ENCODE measurements around the gene TCTA. TPM values are rescaled to one million over a fixed set of nuclear protein-coding genes. Genes with fewer than 3 reads are reported as not detected.

TCTA gene
- total and polyA plus RNA-seq, 9 of the 15 experiments (the other 6 are each of a cell fraction or from before 2014, with no cell fraction given), result 4.0 to 15.4 (median 8.2) TPM

DNA sequence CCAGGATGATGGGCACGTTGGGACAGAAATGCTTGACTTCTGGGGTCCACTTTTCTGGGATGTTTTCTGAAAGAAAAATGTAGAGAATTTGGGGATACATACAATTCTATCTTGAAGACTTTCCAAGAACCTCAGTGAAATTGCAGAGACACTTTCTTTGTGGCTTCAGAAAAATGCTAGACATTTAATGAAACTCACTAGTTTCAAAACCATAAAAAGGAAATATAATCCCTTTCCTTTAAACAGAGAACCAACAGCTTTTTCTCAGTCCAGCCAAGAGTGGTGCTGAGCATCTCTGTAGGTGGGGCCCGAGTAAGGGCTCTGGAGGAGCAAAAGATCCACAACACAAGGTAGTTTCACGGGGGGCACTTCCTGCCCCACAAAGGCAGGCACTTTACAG is 49.7 kb upstream of the TCTA start (continued):
- TF ChIP-seq, protein P1, sequence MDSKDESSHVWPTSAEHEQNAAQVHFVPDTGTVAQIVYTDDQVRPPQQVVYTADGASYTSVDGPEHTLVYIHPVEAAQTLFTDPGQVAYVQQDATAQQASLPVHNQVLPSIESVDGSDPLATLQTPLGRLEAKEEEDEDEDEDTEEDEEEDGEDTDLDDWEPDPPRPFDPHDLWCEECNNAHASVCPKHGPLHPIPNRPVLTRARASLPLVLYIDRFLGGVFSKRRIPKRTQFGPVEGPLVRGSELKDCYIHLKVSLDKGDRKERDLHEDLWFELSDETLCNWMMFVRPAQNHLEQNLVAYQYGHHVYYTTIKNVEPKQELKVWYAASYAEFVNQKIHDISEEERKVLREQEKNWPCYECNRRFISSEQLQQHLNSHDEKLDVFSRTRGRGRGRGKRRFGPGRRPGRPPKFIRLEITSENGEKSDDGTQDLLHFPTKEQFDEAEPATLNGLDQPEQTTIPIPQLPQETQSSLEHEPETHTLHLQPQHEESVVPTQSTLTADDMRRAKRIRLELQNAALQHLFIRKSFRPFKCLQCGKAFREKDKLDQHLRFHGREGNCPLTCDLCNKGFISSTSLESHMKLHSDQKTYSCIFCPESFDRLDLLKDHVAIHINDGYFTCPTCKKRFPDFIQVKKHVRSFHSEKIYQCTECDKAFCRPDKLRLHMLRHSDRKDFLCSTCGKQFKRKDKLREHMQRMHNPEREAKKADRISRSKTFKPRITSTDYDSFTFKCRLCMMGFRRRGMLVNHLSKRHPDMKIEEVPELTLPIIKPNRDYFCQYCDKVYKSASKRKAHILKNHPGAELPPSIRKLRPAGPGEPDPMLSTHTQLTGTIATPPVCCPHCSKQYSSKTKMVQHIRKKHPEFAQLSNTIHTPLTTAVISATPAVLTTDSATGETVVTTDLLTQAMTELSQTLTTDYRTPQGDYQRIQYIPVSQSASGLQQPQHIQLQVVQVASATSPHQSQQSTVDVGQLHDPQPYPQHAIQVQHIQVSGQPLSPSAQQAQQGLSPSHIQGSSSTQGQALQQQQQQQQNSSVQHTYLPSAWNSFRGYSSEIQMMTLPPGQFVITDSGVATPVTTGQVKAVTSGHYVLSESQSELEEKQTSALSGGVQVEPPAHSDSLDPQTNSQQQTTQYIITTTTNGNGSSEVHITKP (IDR thresholded peaks at IDR 0.05; ENCODE audit: partially characterized antibody), result no peak
- TF ChIP-seq ZNF583 (CRISPR knock-in tag; IDR thresholded peaks at IDR 0.05) (no peak), ARID2 (IDR thresholded peaks at IDR 0.05) (no peak), SP1 (CRISPR knock-in tag; IDR thresholded peaks at IDR 0.05) (no peak), FOSL1 (tag; conservative IDR thresholded peaks at IDR 0.05) (no peak), ZFP30 (CRISPR knock-in tag; IDR thresholded peaks at IDR 0.05; ENCODE audit: borderline replicate concordance) (no peak)
- TF ChIP-seq, protein P2, sequence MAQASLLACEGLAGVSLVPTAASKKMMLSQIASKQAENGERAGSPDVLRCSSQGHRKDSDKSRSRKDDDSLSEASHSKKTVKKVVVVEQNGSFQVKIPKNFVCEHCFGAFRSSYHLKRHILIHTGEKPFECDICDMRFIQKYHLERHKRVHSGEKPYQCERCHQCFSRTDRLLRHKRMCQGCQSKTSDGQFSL (CRISPR knock-in tag; IDR thresholded peaks at IDR 0.05), result no peak
- TF ChIP-seq, protein P2 (tag; IDR thresholded peaks at IDR 0.05), result no peak

All from K562 (cell line).